Type B pancreatic cell (in vitro differentiated cells): Measurements from ENCODE around the gene CYP26B1. TPM values are rescaled to one million over a fixed set of nuclear protein-coding genes. Genes with fewer than 3 reads are reported as not detected.

Experiments
- DNase-seq: peaks from one replicate; pipeline ENCODE4 v3.0.0; 2021; ENCODE audit warnings: mixed read lengths; ENCODE audit not compliant: unreplicated experiment; ENCODE audit errors: extremely low spot score
- H3K27ac Mint-ChIP-seq: 2 replicates; pipeline ENCODE4 v1.8.0; 2021; ENCODE audit warnings: mild to moderate bottlenecking, mixed read lengths
- H3K27me3 Mint-ChIP-seq: 2 replicates; pipeline ENCODE4 v1.8.0; 2021; ENCODE audit warnings: mixed read lengths
- H3K36me3 Mint-ChIP-seq: 2 replicates; pipeline ENCODE4 v1.8.0; 2021; ENCODE audit warnings: mixed read lengths
- H3K4me1 Mint-ChIP-seq: one replicate; pipeline ENCODE4 v1.8.0; 2021; ENCODE audit warnings: mixed read lengths; ENCODE audit not compliant: unreplicated experiment
- H3K4me3 Mint-ChIP-seq: 2 replicates; pipeline ENCODE4 v1.8.0; 2021; ENCODE audit warnings: mild to moderate bottlenecking, mixed read lengths
- H3K9me3 Mint-ChIP-seq: 2 replicates; pipeline ENCODE4 v1.8.0; 2021; ENCODE audit warnings: mixed read lengths
- CTCF ChIP-seq: fragments of 200-600 bp; sonication (generic); conservative IDR thresholded peaks from 2 replicates; pipeline ENCODE4 v1.5.0; 2021; ENCODE audit warnings: antibody characterized with exemption, mild to moderate bottlenecking
- total RNA-seq: library from RNA; stranded (reverse); gene quantifications from 2 replicates; pipeline ENCODE4 v1.2.1, GENCODE V29; 2021; ENCODE audit warnings: low replicate concordance

The CYP26B1 gene
- total RNA-seq, 1 donor from 2014 or later = 23.6 TPM

- no peak for TF ChIP-seq CTCF
- Mint-ChIP-seq H3K27ac (no peak overlapping the region), H3K36me3 (no peaks in the 10 kb centered on the region), H3K27me3 (peaks cover 37% of the 10 kb centered on the region), H3K4me1 (peaks cover 3% of the 10 kb centered on the region), H3K4me3 (no peak overlapping the region), H3K9me3 (no peaks in the 10 kb centered on the region)
- peak; percentile 36 for DNase-seq
These were observed 7.5 kb upstream of the CYP26B1 start for GRCh38 chr2:72155151-72155550.

- Mint-ChIP-seq H3K9me3 (no peaks in the 10 kb centered on the region), H3K27me3 (peaks cover 43% of the 10 kb centered on the region), H3K27ac (no peak overlapping the region), H3K4me1 (peaks cover 9% of the 10 kb centered on the region), H3K4me3 (no peak overlapping the region), H3K36me3 (no peaks in the 10 kb centered on the region)
- TF ChIP-seq CTCF = no peak
- DNase-seq = peak; percentile 57
These were observed 6.8 kb upstream of the CYP26B1 start for GRCh38 chr2:72154386-72154975.

- DNase-seq = no peak
- no peak overlapping the region for H3K27ac Mint-ChIP-seq
- peaks cover 9% of the 10 kb centered on the region for H3K4me1 Mint-ChIP-seq
- H3K27me3 Mint-ChIP-seq = peaks cover 49% of the 10 kb centered on the region
- no peaks in the 10 kb centered on the region for H3K9me3 Mint-ChIP-seq
- H3K36me3 Mint-ChIP-seq = no peaks in the 10 kb centered on the region
- no peak for TF ChIP-seq CTCF
- no peak overlapping the region for H3K4me3 Mint-ChIP-seq
These were observed 6.3 kb upstream of the CYP26B1 start for GRCh38 chr2:72153924-72154323.

GRCh38 chr2:72153026-72153791, 5.5 kb upstream of the CYP26B1 start:
- no peaks in the 10 kb centered on the region for H3K36me3 Mint-ChIP-seq
- TF ChIP-seq CTCF = no peak
- DNase-seq = peak; percentile 58
- no peaks in the 10 kb centered on the region for H3K9me3 Mint-ChIP-seq
- H3K4me3 Mint-ChIP-seq = no peak overlapping the region
- H3K27ac Mint-ChIP-seq = no peak overlapping the region
- peaks cover 13% of the 10 kb centered on the region for H3K4me1 Mint-ChIP-seq
- H3K27me3 Mint-ChIP-seq = peaks cover 54% of the 10 kb centered on the region

GRCh38 chr2:72150861-72151356, 3.2 kb upstream of the CYP26B1 start:
- no peak overlapping the region for H3K27ac Mint-ChIP-seq
- H3K27me3 Mint-ChIP-seq = peaks cover 64% of the 10 kb centered on the region
- no peaks in the 10 kb centered on the region for H3K36me3 Mint-ChIP-seq
- H3K9me3 Mint-ChIP-seq = no peaks in the 10 kb centered on the region
- peaks cover 22% of the 10 kb centered on the region for H3K4me1 Mint-ChIP-seq
- no peak for TF ChIP-seq CTCF
- no peak overlapping the region for H3K4me3 Mint-ChIP-seq
- no peak for DNase-seq
